ENCODE data around the gene PTPN13.

The PTPN13 gene

DNA sequence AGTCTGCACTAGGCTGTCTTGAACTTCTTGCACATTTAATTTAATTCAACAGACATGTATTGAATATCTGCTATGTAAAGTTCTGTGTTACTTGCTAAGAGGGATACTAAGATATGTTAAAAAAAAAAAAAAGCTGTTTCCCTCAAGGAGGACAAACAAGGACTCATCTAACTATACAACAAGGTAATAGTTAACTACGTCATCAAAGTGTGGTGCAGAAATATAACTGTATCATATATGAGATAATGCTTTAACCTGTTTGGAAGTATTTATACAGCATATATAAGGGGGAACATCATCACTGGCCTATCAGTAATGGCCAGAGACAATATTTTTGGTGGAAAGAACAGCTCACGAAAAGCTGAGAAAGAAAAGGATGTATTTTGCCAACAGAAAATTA is 89.9 kb downstream of the PTPN13 start:
- H3K4me3 ChIP-seq (ENCODE audit: low read length), result no peak overlapping the region
- no peak for TF ChIP-seq EZH2phosphoT487 (IDR thresholded peaks at IDR 0.05; ENCODE audit: borderline replicate concordance, low read length)
- no peak for TF ChIP-seq CTCF (IDR thresholded peaks at IDR 0.05; ENCODE audit: low read depth, low read length, poor library complexity, severe bottlenecking)
- no peak overlapping the region for H3K27ac ChIP-seq (ENCODE audit: low read depth, low read length)
- no peaks in the 10 kb centered on the region for H4K20me1 ChIP-seq (ENCODE audit: control insufficient read depth, insufficient read depth, low read depth, low read length)
- no peaks in the 10 kb centered on the region for H3F3A ChIP-seq (ENCODE audit: control insufficient read depth, insufficient read depth)
- H3K4me1 ChIP-seq (ENCODE audit: control insufficient read depth, low read length), result no peaks in the 10 kb centered on the region
- no peaks in the 10 kb centered on the region for H3K79me2 ChIP-seq (ENCODE audit: control insufficient read depth, low read length)
- no peaks in the 10 kb centered on the region; the same call in 1 of the 2 replicates for H3K27me3 ChIP-seq (ENCODE audit: control insufficient read depth, low read length)
- H3K9me2 ChIP-seq (replicated peaks; ENCODE audit: control insufficient read depth, low read length), result no peaks in the 10 kb centered on the region
- H3K9me3 ChIP-seq (ENCODE audit: control insufficient read depth, insufficient read depth, low read length), result no peaks in the 10 kb centered on the region
- H3K36me3 ChIP-seq (ENCODE audit: control insufficient read depth, low read length), result no peaks in the 10 kb centered on the region
- no peak overlapping the region for H3K4me2 ChIP-seq (ENCODE audit: low read length)

- no peaks in the 10 kb centered on the region for H3K36me3 ChIP-seq (ENCODE audit: control insufficient read depth, low read length)
- H3K4me1 ChIP-seq (ENCODE audit: control insufficient read depth, low read length), result no peaks in the 10 kb centered on the region
- TF ChIP-seq EZH2phosphoT487 (IDR thresholded peaks at IDR 0.05; ENCODE audit: borderline replicate concordance, low read length) (no peak), CTCF (IDR thresholded peaks at IDR 0.05; ENCODE audit: low read depth, low read length, poor library complexity, severe bottlenecking) (no peak)
- no peaks in the 10 kb centered on the region for H3K9me3 ChIP-seq (ENCODE audit: control insufficient read depth, insufficient read depth, low read length)
- no peaks in the 10 kb centered on the region for H3K79me2 ChIP-seq (ENCODE audit: control insufficient read depth, low read length)
- H3K27me3 ChIP-seq (ENCODE audit: control insufficient read depth, low read length), result no peaks in the 10 kb centered on the region; the same call in 1 of the 2 replicates
- H3K4me2 ChIP-seq (ENCODE audit: low read length), result no peak overlapping the region
- no peaks in the 10 kb centered on the region for H4K20me1 ChIP-seq (ENCODE audit: control insufficient read depth, insufficient read depth, low read depth, low read length)
- no peaks in the 10 kb centered on the region for H3K9me2 ChIP-seq (replicated peaks; ENCODE audit: control insufficient read depth, low read length)
- H3F3A ChIP-seq (ENCODE audit: control insufficient read depth, insufficient read depth), result no peaks in the 10 kb centered on the region
- no peak overlapping the region for H3K4me3 ChIP-seq (ENCODE audit: low read length)
- H3K27ac ChIP-seq (ENCODE audit: low read depth, low read length), result no peak overlapping the region
These were observed 91.3 kb downstream of the PTPN13 start for GRCh38 chr4:86685401-86685800.

GRCh38 chr4:86686741-86687140 is 92.6 kb downstream of the PTPN13 start:
- no peaks in the 10 kb centered on the region for H4K20me1 ChIP-seq (ENCODE audit: control insufficient read depth, insufficient read depth, low read depth, low read length)
- H3K9me3 ChIP-seq (ENCODE audit: control insufficient read depth, insufficient read depth, low read length), result no peaks in the 10 kb centered on the region
- H3K4me1 ChIP-seq (ENCODE audit: control insufficient read depth, low read length), result no peaks in the 10 kb centered on the region
- no peak for TF ChIP-seq EZH2phosphoT487 (IDR thresholded peaks at IDR 0.05; ENCODE audit: borderline replicate concordance, low read length)
- TF ChIP-seq CTCF (IDR thresholded peaks at IDR 0.05; ENCODE audit: low read depth, low read length, poor library complexity, severe bottlenecking), result no peak
- no peaks in the 10 kb centered on the region for H3K79me2 ChIP-seq (ENCODE audit: control insufficient read depth, low read length)
- H3F3A ChIP-seq (ENCODE audit: control insufficient read depth, insufficient read depth), result no peaks in the 10 kb centered on the region
- H3K9me2 ChIP-seq (replicated peaks; ENCODE audit: control insufficient read depth, low read length), result no peaks in the 10 kb centered on the region
- H3K4me3 ChIP-seq (ENCODE audit: low read length), result no peak overlapping the region
- H3K27ac ChIP-seq (ENCODE audit: low read depth, low read length), result no peak overlapping the region
- no peaks in the 10 kb centered on the region for H3K36me3 ChIP-seq (ENCODE audit: control insufficient read depth, low read length)
- no peaks in the 10 kb centered on the region for H3K27me3 ChIP-seq (ENCODE audit: control insufficient read depth, low read length)
- H3K4me2 ChIP-seq (ENCODE audit: low read length), result no peak overlapping the region

DNA sequence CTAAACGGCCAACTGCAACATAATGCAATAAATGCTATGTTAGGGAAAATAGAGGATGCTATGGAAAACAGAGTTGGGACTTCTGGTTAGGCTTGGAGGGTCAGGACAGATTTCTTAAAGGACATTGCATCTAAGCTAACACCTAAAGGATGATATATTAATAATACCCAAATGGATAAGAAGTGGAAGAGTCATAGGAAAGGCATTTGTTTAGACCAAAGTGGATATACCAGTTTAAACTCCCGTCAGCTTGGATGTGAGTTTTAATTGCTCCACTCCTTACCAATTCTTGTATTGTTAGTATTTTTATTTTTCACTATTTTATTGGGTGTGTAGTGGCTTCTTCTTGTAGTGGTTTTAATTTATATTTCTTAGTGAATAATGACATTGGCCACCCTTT is 93.9 kb downstream of the PTPN13 start:
- Histone ChIP-seq H3K9me2 (replicated peaks; ENCODE audit: control insufficient read depth, low read length) (no peaks in the 10 kb centered on the region), H3K4me3 (ENCODE audit: low read length) (no peak overlapping the region), H3F3A (ENCODE audit: control insufficient read depth, insufficient read depth) (no peaks in the 10 kb centered on the region), H3K79me2 (ENCODE audit: control insufficient read depth, low read length) (no peaks in the 10 kb centered on the region), H4K20me1 (ENCODE audit: control insufficient read depth, insufficient read depth, low read depth, low read length) (no peaks in the 10 kb centered on the region), H3K4me2 (ENCODE audit: low read length) (no peak overlapping the region), H3K9me3 (ENCODE audit: control insufficient read depth, insufficient read depth, low read length) (no peaks in the 10 kb centered on the region), H3K36me3 (ENCODE audit: control insufficient read depth, low read length) (no peaks in the 10 kb centered on the region), H3K27ac (ENCODE audit: low read depth, low read length) (no peak overlapping the region), H3K27me3 (ENCODE audit: control insufficient read depth, low read length) (no peaks in the 10 kb centered on the region), H3K4me1 (ENCODE audit: control insufficient read depth, low read length) (no peaks in the 10 kb centered on the region)
- no peak for TF ChIP-seq EZH2phosphoT487 (IDR thresholded peaks at IDR 0.05; ENCODE audit: borderline replicate concordance, low read length)
- TF ChIP-seq CTCF (IDR thresholded peaks at IDR 0.05; ENCODE audit: low read depth, low read length, poor library complexity, severe bottlenecking), result no peak

Measured in DOHH2 (cell line).